Keratinocyte (primary cell): ENCODE measurements around the gene FAIM2. TPM values are rescaled to one million over a fixed set of nuclear protein-coding genes. Genes with fewer than 3 reads are reported as not detected.

Source experiments
- DNase-seq: peaks from one replicate; pipeline ENCODE4 v3.0.0-alpha.2; 2011; ENCODE audit warnings: low read depth, missing footprints, low spot score
- FAIRE-seq: peaks from 2 replicates; lab custom pipeline; 2011; peaks lifted over from hg19 to GRCh38; lab: Jason Lieb, UNC
- H2AFZ ChIP-seq: 2 replicates; pipeline ENCODE4 v1.6.0; 2012; ENCODE audit warnings: low read length, control low read depth, inconsistent platforms; ENCODE audit not compliant: control insufficient read depth
- H3K27ac ChIP-seq: 2 replicates; pipeline ENCODE4 v1.5.1; 2011; ENCODE audit warnings: low read length; ENCODE audit not compliant: control insufficient read depth, insufficient read depth
- H3K27me3 ChIP-seq: 3 replicates; pipeline ENCODE4 v1.6.0; 2011; ENCODE audit warnings: low read length; ENCODE audit not compliant: control insufficient read depth, insufficient read depth; ENCODE audit errors: extremely low read depth
- H3K36me3 ChIP-seq, 2 experiments: 2 replicates in 1 of 2; 3 replicates in 1 of 2; pipeline ENCODE4 v1.5.1; 2011; ENCODE audit warnings: low read length in 2 of 2, mild to moderate bottlenecking in 1 of 2; ENCODE audit not compliant: control insufficient read depth in 2 of 2, insufficient read depth in 2 of 2; ENCODE audit errors: extremely low read depth in 1 of 2
- H3K4me1 ChIP-seq: 3 replicates; pipeline ENCODE4 v1.5.1; 2011; ENCODE audit warnings: low read length; ENCODE audit not compliant: control insufficient read depth, insufficient read depth; ENCODE audit errors: extremely low read depth
- H3K4me2 ChIP-seq: 3 replicates; pipeline ENCODE4 v1.6.0; 2011; ENCODE audit warnings: low read depth, low read length; ENCODE audit not compliant: control insufficient read depth, insufficient read depth; ENCODE audit errors: extremely low read depth
- H3K4me3 ChIP-seq, 3 experiments: fragments of 200-600 bp in 1 of 3; sonication (generic) in 1 of 3; 2 replicates in 2 of 3; 3 replicates in 1 of 3; pipeline ENCODE4 v1.5.1; 2011 to 2016; ENCODE audit warnings: low read length in 3 of 3, mild to moderate bottlenecking in 3 of 3, control low read depth in 2 of 3, inconsistent platforms in 1 of 3, low read depth in 1 of 3, mixed read lengths in 1 of 3, mixed run types in 1 of 3, moderate library complexity in 1 of 3; ENCODE audit not compliant: control insufficient read depth in 2 of 3, insufficient read depth in 2 of 3; ENCODE audit errors: extremely low read depth in 1 of 3
- H3K79me2 ChIP-seq: 2 replicates; pipeline ENCODE4 v1.6.0; 2012; ENCODE audit warnings: low read length; ENCODE audit not compliant: control insufficient read depth, insufficient read depth
- H3K9ac ChIP-seq: 3 replicates; pipeline ENCODE4 v1.6.0; 2011; ENCODE audit warnings: low read length; ENCODE audit not compliant: control insufficient read depth, insufficient read depth; ENCODE audit errors: extremely low read depth
- H3K9me1 ChIP-seq: 3 replicates; pipeline ENCODE4 v1.6.0; 2011; ENCODE audit warnings: low read length; ENCODE audit not compliant: control insufficient read depth, insufficient read depth; ENCODE audit errors: extremely low read depth
- H3K9me3 ChIP-seq: 2 replicates; pipeline ENCODE4 v1.5.1; 2012; ENCODE audit warnings: low read depth, low read length; ENCODE audit not compliant: control insufficient read depth
- H4K20me1 ChIP-seq: 3 replicates; pipeline ENCODE4 v1.6.0; 2011; ENCODE audit warnings: low read length; ENCODE audit not compliant: control insufficient read depth, insufficient read depth; ENCODE audit errors: extremely low read depth
- EZH2 ChIP-seq: IDR thresholded peaks from one replicate; pipeline ENCODE4 v1.6.1; 2012; ENCODE audit warnings: inconsistent platforms, mild to moderate bottlenecking, low read length, moderate library complexity
- dilution Hi-C: fragments of 300-500 bp; cut with MboI; formaldehyde crosslinking; loops from one replicate; pipeline ENCODE4 v1.7.0; 2020; ENCODE audit warnings: low sequenced_read_pairs; ENCODE audit not compliant: extremely low pct_ligation_motif_present
- polyA plus RNA-seq, 5 experiments: library from polyadenylated mRNA; depleted of rRNA in 3 of 5; stranded (reverse) in 3 of 5; stranded (forward) in 1 of 5; unstranded in 1 of 5; fragments of >200 nt; gene quantifications; 1 replicate in 1 of 5; 2 replicates in 3 of 5; 3 replicates in 1 of 5; pipeline versions ENCODE4 v1.2.1 to v1.2.3, GENCODE V29; 2011 to 2012; ENCODE audit warnings: missing spikeins in 2 of 5, low read depth in 1 of 5, low replicate concordance in 1 of 5
- TF ChIP-seq, protein P1 (sequence below), 3 experiments: IDR thresholded peaks in 1 of 3; conservative IDR thresholded peaks in 1 of 3; optimal IDR thresholded peaks in 1 of 3; 2 replicates in 2 of 3; 3 replicates in 1 of 3; pipeline versions ENCODE3 to v1.5.1; 2011; ENCODE audit warnings: low read length in 3 of 3, mild to moderate bottlenecking in 3 of 3, moderate library complexity in 2 of 3, control low read depth in 1 of 3, inconsistent platforms in 1 of 3; ENCODE audit not compliant: insufficient read depth in 2 of 3; ENCODE audit errors: extremely low read depth in 1 of 3

The FAIM2 gene
- polyA plus RNA-seq, 1 donor (not counting 4 experiments of a cell fraction or from before 2014, with no cell fraction given) = not detected

GRCh38 chr12:49870501-49871262 is 33.0 kb downstream of the FAIM2 start:
- no peaks in the 10 kb centered on the region for H4K20me1 ChIP-seq
- no peak for FAIRE-seq
- peaks cover 8% of the 10 kb centered on the region for H3K27me3 ChIP-seq
- H3K4me1 ChIP-seq = peaks cover 10% of the 10 kb centered on the region
- no peaks in the 10 kb centered on the region for H3K9me3 ChIP-seq
- H3K4me3 ChIP-seq = no peak overlapping the region
- H3K36me3 ChIP-seq = no peaks in the 10 kb centered on the region
- H2AFZ ChIP-seq = no peak overlapping the region
- no peak for TF ChIP-seq EZH2
- TF ChIP-seq, protein P1, sequence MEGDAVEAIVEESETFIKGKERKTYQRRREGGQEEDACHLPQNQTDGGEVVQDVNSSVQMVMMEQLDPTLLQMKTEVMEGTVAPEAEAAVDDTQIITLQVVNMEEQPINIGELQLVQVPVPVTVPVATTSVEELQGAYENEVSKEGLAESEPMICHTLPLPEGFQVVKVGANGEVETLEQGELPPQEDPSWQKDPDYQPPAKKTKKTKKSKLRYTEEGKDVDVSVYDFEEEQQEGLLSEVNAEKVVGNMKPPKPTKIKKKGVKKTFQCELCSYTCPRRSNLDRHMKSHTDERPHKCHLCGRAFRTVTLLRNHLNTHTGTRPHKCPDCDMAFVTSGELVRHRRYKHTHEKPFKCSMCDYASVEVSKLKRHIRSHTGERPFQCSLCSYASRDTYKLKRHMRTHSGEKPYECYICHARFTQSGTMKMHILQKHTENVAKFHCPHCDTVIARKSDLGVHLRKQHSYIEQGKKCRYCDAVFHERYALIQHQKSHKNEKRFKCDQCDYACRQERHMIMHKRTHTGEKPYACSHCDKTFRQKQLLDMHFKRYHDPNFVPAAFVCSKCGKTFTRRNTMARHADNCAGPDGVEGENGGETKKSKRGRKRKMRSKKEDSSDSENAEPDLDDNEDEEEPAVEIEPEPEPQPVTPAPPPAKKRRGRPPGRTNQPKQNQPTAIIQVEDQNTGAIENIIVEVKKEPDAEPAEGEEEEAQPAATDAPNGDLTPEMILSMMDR (optimal IDR thresholded peaks at IDR 0.05 in 1 of 3, IDR thresholded peaks at IDR 0.05 in 1 of 3, conservative IDR thresholded peaks at IDR 0.05 in 1 of 3; ENCODE audit: extremely low read depth in 1 of 3, insufficient read depth in 2 of 3, low read length in 3 of 3) = no peak
- DNase-seq = no peak
- no peak overlapping the region for H3K4me2 ChIP-seq
- no peak overlapping the region for H3K27ac ChIP-seq
- no peaks in the 10 kb centered on the region for H3K79me2 ChIP-seq
- H3K9ac ChIP-seq = no peak overlapping the region
- dilution Hi-C loops = loop anchor here (25.0 kb wide), 1 partner anchor 192 kb away; the partner anchor contains the start of gene ASIC1
- H3K9me1 ChIP-seq = no peaks in the 10 kb centered on the region

GRCh38 chr12:49869816-49870500 is 33.7 kb downstream of the FAIM2 start:
- no peak for TF ChIP-seq EZH2
- TF ChIP-seq, protein P1 (optimal IDR thresholded peaks at IDR 0.05 in 1 of 3, IDR thresholded peaks at IDR 0.05 in 1 of 3, conservative IDR thresholded peaks at IDR 0.05 in 1 of 3; ENCODE audit: extremely low read depth in 1 of 3, insufficient read depth in 2 of 3, low read length in 3 of 3) = no peak
- H4K20me1 ChIP-seq = no peaks in the 10 kb centered on the region
- H3K9me1 ChIP-seq = no peaks in the 10 kb centered on the region
- no peak for DNase-seq
- no peak overlapping the region for H3K4me2 ChIP-seq
- H3K79me2 ChIP-seq = no peaks in the 10 kb centered on the region
- FAIRE-seq = no peak
- H3K4me1 ChIP-seq = peaks cover 10% of the 10 kb centered on the region
- H2AFZ ChIP-seq = no peak overlapping the region
- no peaks in the 10 kb centered on the region for H3K9me3 ChIP-seq
- H3K27ac ChIP-seq = no peak overlapping the region
- peaks cover 11% of the 10 kb centered on the region for H3K27me3 ChIP-seq
- no peak overlapping the region for H3K4me3 ChIP-seq
- no peak overlapping the region for H3K9ac ChIP-seq
- dilution Hi-C loops = loop anchor here (25.0 kb wide), 1 partner anchor 192 kb away; the partner anchor contains the start of gene ASIC1
- H3K36me3 ChIP-seq = no peaks in the 10 kb centered on the region
